Ovary (tissue), 9 donors: ENCODE measurements around the gene ACSF2. TPM values are rescaled to one million over a fixed set of nuclear protein-coding genes. Genes with fewer than 3 reads are reported as not detected.
A peak's percentile ranks its signal among the peaks of the same experiment; 100 is the strongest.

ENCODE experiments used
- DNase-seq, 5 donors: peaks; one replicate each; pipeline ENCODE4 v3.0.0-alpha.2; 2019 to 2020
- H3K27ac ChIP-seq, 2 donors: fragments of 200-600 bp; one replicate each; pipeline versions ENCODE4 v1.5.1 to v1.8.0; 2019 to 2022
- H3K27me3 ChIP-seq: fragments of 200-600 bp; one replicate; pipeline ENCODE4 v1.8.0; 2022
- H3K36me3 ChIP-seq: fragments of 200-600 bp; sonication (generic); one replicate; pipeline ENCODE4 v1.5.1; 2019
- H3K4me1 ChIP-seq: one replicate; pipeline ENCODE4 v1.8.1; 2013; ENCODE audit warnings: mild to moderate bottlenecking, moderate library complexity; ENCODE audit not compliant: insufficient read depth
- H3K4me3 ChIP-seq: fragments of 200-600 bp; sonication (generic); one replicate; pipeline ENCODE4 v1.5.1; 2017
- H3K9me3 ChIP-seq, 2 donors: fragments of 200-600 bp in 1 of 2; sonication (generic) in 1 of 2; one replicate each; pipeline versions ENCODE4 v1.5.1 to v1.8.1; 2013 to 2019; ENCODE audit warnings: mild to moderate bottlenecking in 1 of 2, moderate library complexity in 1 of 2
- EP300 ChIP-seq: sonication (generic); formaldehyde crosslinking; IDR thresholded peaks from one replicate; pipeline ENCODE4 v1.6.1; 2017; ENCODE audit warnings: antibody characterized with exemption
- POLR2A ChIP-seq: fragments of 450-650 bp; IDR thresholded peaks from one replicate; pipeline ENCODE4 v1.6.1; 2017; ENCODE audit warnings: antibody characterized with exemption, mild to moderate bottlenecking, moderate library complexity
- WGBS, 3 donors: extraction: QIAGEN DNeasy Blood & Tissue Kit in 1 of 3; methylation state at CpG; one replicate each; pipeline versions ENCODE4 v1.1.5 to v1.1.7; 2013 to 2017; 5-methylcytosine and 5-hydroxymethylcytosine counted together
- intact Hi-C, 4 donors: fragments of 100-400 bp; cut with DNase I; formaldehyde crosslinking; loops; one replicate each; pipeline versions ENCODE4 v1.11.0 to v1.15.1; 2022 to 2023
- polyA plus RNA-seq, 2 donors: library from polyadenylated mRNA; stranded (reverse); fragments of 200-250 nt in 1 of 2; fragments of 350-450 nt in 1 of 2; fragmentation: Illumina TruSeq in 1 of 2; extraction: RNeasy Lipid Tissue Mini Kit (QIAGEN cat#74804) in 1 of 2; gene quantifications; one replicate each; pipeline ENCODE4 v1.2.3, GENCODE V29; 2013 to 2014
- total RNA-seq, 7 donors: library from RNA; depleted of rRNA in 2 of 7; stranded (reverse); fragments of >200 nt in 2 of 7; fragmentation: NEBNext Ultra II Directional in 3 of 7; extraction: Animal tissue kit (Norgen Biotek cat#: 25700) in 3 of 7; gene quantifications; one replicate each; pipeline versions ENCODE4 v1.1.0 to v1.2.4, GENCODE V29; 2016 to 2023
- TF ChIP-seq, protein P1 (sequence below), 3 donors: fragments of 450-650 bp in 2 of 3; fragments of 200-600 bp in 1 of 3; IDR thresholded peaks; one replicate each; pipeline versions ENCODE4 v1.5.1 to v1.8.0; 2016 to 2022; ENCODE audit warnings: antibody characterized with exemption in 3 of 3, mild to moderate bottlenecking in 1 of 3
- donor health status: DM: no; HTN: no; CAD: no; lungs with moderate emphysema.
- donor health status: DM: no; HTN: no; CAD: no.
- donor health status: Bipolar disorder and iron deficiency.
- donor health status: DM: yes; HTN: yes; CAD: no.
- donor health status: DM: no; HTN: no; CAD: no.
- donor health status: DM: yes; HTN: yes; CAD: no.

ACSF2 gene
- total and polyA plus RNA-seq, 9 donors: 26.7 to 86.0 (median 49.5) TPM

DNA sequence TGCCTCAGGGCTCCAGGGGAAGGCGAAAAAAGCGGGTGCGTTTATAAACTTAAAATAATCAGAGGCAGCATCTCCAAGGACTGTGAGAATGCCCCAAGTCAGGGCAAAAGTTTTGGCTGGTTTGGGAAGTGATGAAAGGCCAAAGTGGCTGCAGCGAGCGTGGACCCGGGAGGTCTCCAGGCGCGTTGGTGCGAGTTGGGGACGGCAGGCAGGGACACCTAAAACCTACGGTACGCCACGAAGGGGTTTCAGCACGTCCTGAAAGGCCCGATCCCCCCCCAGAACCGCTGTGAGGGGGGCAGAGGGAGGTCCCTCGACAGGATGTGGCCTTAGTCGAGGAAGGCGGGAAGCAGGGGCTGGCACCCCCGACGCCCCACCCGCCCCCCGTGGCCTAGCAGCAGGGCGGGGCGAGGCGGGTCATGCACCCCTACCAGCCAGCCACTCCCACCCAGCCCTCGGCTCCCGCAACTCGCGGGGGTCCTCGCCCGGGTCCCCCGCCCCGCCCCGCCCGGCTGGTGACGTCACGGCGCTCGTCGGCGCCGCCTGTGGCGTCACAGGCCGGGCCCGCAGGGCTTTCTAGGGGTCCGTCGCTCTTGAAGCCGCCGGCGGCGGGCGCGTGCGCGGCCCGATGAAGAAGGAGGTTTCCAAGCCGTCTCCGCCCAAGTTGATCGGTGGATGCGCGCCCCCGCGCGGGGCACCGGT, 82.0 kb downstream of the ACSF2 start, which contains the start of gene MYCBPAP:
MYCBPAP (plus strand) TSS at position 569 of the 702 bp plus-strand sequence. CDS start 236 bp downstream, outside the sequence.
- Histone ChIP-seq H3K27me3 (no peaks in the 10 kb centered on the region), H3K4me3 (peak within 1 kb of the TSS; percentile 61), H3K9me3 (no peaks in the 10 kb centered on the region), H3K27ac (peak within 1 kb of the TSS; percentile 58 to 73), H3K4me1 (peaks cover 12% of the 10 kb centered on the region), H3K36me3 (no peaks in the 10 kb centered on the region)
- peak; percentile 78 to 89 (median 83) for DNase-seq
- peak; percentile 13 for TF ChIP-seq EP300
- TF ChIP-seq POLR2A: peak; percentile 17
- TF ChIP-seq, protein P1, sequence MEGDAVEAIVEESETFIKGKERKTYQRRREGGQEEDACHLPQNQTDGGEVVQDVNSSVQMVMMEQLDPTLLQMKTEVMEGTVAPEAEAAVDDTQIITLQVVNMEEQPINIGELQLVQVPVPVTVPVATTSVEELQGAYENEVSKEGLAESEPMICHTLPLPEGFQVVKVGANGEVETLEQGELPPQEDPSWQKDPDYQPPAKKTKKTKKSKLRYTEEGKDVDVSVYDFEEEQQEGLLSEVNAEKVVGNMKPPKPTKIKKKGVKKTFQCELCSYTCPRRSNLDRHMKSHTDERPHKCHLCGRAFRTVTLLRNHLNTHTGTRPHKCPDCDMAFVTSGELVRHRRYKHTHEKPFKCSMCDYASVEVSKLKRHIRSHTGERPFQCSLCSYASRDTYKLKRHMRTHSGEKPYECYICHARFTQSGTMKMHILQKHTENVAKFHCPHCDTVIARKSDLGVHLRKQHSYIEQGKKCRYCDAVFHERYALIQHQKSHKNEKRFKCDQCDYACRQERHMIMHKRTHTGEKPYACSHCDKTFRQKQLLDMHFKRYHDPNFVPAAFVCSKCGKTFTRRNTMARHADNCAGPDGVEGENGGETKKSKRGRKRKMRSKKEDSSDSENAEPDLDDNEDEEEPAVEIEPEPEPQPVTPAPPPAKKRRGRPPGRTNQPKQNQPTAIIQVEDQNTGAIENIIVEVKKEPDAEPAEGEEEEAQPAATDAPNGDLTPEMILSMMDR (IDR thresholded peaks at IDR 0.05): no peak
- WGBS, 3 donors: 10 to 16% (median 13%) methylated on average over 29 to 66 of the region's 66 CpGs
- intact Hi-C loops: loop anchor here in 1 of 4 donors (5.0 kb wide), 1 partner anchor 34 kb away; no protein-coding TSS in a partner anchor

DNA sequence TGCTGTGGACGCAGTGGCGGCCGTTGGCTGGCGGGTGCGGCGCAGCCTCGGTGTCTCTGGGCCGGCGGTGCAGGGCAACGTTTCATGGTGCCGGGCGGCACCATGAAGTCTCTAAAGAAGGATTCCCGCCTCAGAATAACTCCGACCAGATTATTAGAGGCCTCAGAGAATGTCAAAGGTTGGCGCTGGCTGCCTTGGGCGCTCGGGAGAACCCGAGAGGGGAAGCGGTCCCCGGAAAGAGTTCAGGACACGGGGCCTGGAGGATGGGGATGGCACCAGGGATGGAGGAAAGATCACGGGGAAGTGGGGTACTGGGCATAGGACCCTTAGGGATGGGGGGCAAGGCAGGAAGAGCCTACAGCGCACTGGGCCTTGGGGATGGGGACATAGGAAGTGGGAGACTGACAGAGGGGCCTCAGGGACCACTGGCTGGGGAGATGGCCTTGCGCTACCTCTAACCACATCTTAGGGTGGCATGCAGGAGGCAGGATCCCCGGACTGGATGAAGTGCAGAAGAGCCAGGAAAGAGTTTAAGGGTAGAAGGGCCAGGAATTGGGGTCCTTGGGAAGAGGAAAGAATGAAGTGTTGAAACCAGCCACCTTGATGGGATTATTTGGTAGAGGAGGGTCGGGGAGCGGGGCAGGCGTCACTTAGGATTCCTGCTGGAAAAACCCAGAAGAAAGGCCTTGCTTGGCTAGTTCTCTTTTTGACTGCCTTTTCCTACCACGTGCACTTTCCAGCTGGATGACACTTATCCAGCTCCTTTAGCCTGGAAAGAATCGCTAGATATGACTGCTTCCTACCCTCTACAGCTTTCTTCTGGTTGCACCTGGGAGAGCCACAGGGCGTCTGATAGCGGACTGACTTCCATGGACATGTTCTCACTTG, 82.8 kb downstream of the ACSF2 start:
- WGBS, 3 donors: 38 to 47% (median 46%) methylated on average over 32 of the region's 32 CpGs
- Histone ChIP-seq H3K4me1 (peaks cover 12% of the 10 kb centered on the region), H3K4me3 (peak overlapping the region; percentile 61), H3K27me3 (no peaks in the 10 kb centered on the region), H3K36me3 (no peaks in the 10 kb centered on the region), H3K27ac (peak overlapping the region; percentile 58 to 73), H3K9me3 (no peaks in the 10 kb centered on the region)
- TF ChIP-seq, protein P1 (IDR thresholded peaks at IDR 0.05): no peak
- TF ChIP-seq POLR2A (no peak), EP300 (no peak)
- intact Hi-C loops: loop anchor here in 1 of 4 donors (5.0 kb wide), 1 partner anchor 33 kb away; no protein-coding TSS in a partner anchor
- no peak for DNase-seq

DNA sequence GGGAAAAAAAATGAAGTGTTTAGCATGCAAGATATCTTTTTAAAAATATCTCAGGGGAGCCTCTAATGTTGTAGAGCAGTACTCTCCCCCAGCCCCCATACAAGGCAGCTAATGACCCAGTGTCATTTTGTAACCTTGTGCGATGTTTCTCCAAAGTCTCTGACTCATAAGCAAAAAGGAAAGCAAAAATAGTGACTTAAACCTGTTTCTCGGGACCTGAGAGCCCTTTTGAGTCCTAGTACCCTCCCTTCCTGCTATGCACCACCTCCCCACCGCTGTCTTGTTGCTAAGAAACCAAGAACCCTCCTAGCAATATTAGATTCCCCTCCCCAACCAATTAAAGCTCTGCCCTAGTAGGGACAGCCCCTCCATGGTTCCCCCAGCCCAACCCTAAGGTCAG, 85.0 kb downstream of the ACSF2 start:
- 5 to 9% (median 6%) methylated on average over 3 of the region's 3 CpGs for WGBS, 3 donors
- peak in 2 of 5 donors; percentile 55 to 65 for DNase-seq
- Histone ChIP-seq H3K36me3 (no peaks in the 10 kb centered on the region), H3K27ac (peak overlapping the region; percentile 7 to 76), H3K27me3 (no peaks in the 10 kb centered on the region), H3K9me3 (no peaks in the 10 kb centered on the region), H3K4me3 (no peak overlapping the region), H3K4me1 (peaks cover 24% of the 10 kb centered on the region)
- intact Hi-C loops: no loop called here
- TF ChIP-seq, protein P1 (IDR thresholded peaks at IDR 0.05): no peak
- TF ChIP-seq POLR2A (no peak), EP300 (no peak)

DNA sequence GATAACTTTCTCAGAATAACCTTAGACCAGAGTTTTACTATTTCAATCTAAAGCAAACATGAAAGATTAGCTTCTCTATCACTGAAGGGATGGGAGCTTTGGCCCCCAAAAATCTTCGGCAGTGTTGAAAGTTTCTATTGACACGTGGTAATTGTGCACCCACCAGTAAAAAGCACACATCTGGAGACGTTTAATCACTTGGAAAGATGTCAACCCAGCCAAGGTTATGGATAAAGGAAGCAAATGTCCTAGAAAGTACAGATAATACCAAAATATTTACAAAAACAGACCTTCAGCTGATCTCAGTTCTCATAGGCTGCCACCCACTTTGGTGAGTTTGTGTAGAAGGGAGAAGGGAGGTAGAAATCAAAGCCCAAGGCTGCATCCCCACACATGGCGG, 87.5 kb downstream of the ACSF2 start:
- intact Hi-C loops: no loop called here
- TF ChIP-seq, protein P1 (IDR thresholded peaks at IDR 0.05): no peak
- TF ChIP-seq EP300: no peak
- TF ChIP-seq POLR2A: no peak
- Histone ChIP-seq H3K27me3 (no peaks in the 10 kb centered on the region), H3K36me3 (no peaks in the 10 kb centered on the region), H3K9me3 (no peaks in the 10 kb centered on the region), H3K4me3 (no peak overlapping the region), H3K4me1 (peaks cover 29% of the 10 kb centered on the region), H3K27ac (peak overlapping the region in 1 of 2 donors; percentile 49)
- peak in 2 of 5 donors; percentile 48 to 51 for DNase-seq
- 8 to 22% (median 19%) methylated on average over 4 of the region's 4 CpGs for WGBS, 3 donors
